ENCODE measurements around the gene GPS2. TPM values are rescaled to one million over a fixed set of nuclear protein-coding genes. Genes with fewer than 3 reads are reported as not detected.
A peak's percentile ranks its signal among the peaks of the same experiment; 100 is the strongest.

Gene GPS2
- total and polyA plus RNA-seq, 2 donors (not counting 1 experiment from before 2014, with no cell fraction given), result 137 to 225 TPM

DNA sequence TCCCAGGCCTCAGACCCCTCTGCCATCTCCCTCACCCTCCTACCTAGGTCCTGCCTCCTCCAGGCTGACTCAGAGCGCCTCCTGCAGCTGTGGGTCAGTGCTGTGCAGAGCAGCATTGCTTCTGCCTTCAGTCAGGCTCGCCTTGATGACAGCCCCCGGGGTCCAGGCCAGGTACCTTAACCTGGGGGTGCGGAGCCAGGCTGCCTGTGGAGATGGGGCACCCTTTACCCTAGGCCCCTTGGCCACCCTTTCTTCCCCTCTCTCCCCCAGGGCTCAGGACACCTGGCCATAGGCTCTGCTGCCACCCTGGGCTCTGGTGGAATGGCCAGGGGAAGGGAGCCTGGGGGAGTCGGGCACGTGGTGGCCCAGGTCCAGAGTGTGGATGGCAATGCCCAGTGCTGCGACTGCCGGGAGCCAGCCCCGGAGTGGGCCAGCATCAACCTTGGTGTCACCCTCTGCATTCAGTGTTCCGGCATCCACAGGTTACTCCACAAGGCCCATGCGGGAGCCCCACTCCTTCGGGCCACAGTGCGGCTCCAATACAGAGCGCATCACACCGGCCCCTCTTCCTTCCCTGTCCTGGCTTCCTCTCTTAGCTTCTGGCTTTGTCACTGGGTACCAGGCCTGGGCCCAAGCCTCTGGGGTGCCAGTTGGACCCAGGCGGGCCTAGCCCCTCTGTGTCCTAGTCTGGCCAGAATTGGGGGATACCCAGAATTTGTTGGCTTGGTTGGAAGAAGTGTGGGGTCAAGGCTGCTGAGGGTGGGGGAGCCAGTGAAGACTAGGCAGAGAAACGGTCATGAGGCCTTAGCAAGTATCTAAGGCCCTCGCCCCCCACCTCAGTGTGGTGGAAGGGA, 31.8 kb upstream of the GPS2 start:
- Histone ChIP-seq H3K27ac (ENCODE audit: low read length in 2 of 2) (no peak overlapping the region), H2AFZ (ENCODE audit: insufficient read depth, low read depth, low read length, poor library complexity, severe bottlenecking) (no peak overlapping the region), H3K4me1 (ENCODE audit: control insufficient read depth in 2 of 2, insufficient read depth in 2 of 2, low read length in 2 of 2) (peaks cover 5 to 11% of the 10 kb centered on the region in 2 donors), H3K27me3 (replicated peaks in 1 of 4; ENCODE audit: control extremely low read depth in 1 of 4, control insufficient read depth in 3 of 4, insufficient read depth in 4 of 4, low read length in 3 of 4) (no peaks in the 10 kb centered on the region), H3K36me3 (replicated peaks in 1 of 2; ENCODE audit: control extremely low read depth in 1 of 2, control insufficient read depth in 1 of 2, extremely low read depth in 1 of 2, insufficient read depth in 2 of 2, low read length in 1 of 2) (peaks cover 8 to 66% of the 10 kb centered on the region in 2 experiments), H3K4me3 (ENCODE audit: control extremely low read depth in 1 of 5, extremely low read depth in 1 of 5, insufficient read depth in 1 of 5, low read depth in 2 of 5, low read length in 4 of 5) (no peak overlapping the region), H3K9ac (ENCODE audit: low read length) (no peak overlapping the region), H4K20me1 (ENCODE audit: control insufficient read depth, insufficient read depth, low read length, poor library complexity, severe bottlenecking) (peaks cover 39% of the 10 kb centered on the region), H3K4me2 (replicated peaks; ENCODE audit: low read depth, low read length, poor library complexity, severe bottlenecking) (no peak overlapping the region), H3K9me3 (ENCODE audit: control extremely low read depth in 1 of 3, control insufficient read depth in 2 of 3, insufficient read depth in 1 of 3, low read length in 2 of 3) (no peaks in the 10 kb centered on the region), H3K79me2 (ENCODE audit: control insufficient read depth, insufficient read depth, low read length) (peaks cover 18% of the 10 kb centered on the region)
- CTCF ChIA-PET, result interaction anchor here (1.0 to 5.8 kb wide), 8 partner anchors 9 to 301 kb away, joined by 3 to 53 read pairs (median 20); partner anchors contain the start of genes ACAP1, SLC2A4 and TMEM95
- peak; percentile 9 for DNase-seq
- POLR2A ChIA-PET, result interaction anchor here (0.7 to 1.7 kb wide), 3 partner anchors 10 to 66 kb away, joined by 3 to 5 read pairs (median 4); partner anchors contain the start of genes ACAP1 and SLC2A4
- intact Hi-C loops (cut with micrococcal nuclease), result loop anchor here (1.0 kb wide), 1 partner anchor 67 kb away; no protein-coding TSS in a partner anchor
- peaks cover 14% of the 10 kb centered on the region for H3K4me1 Mint-ChIP-seq
- peak overlapping the region; percentile 11 for H3K27ac Mint-ChIP-seq
- no peaks in the 10 kb centered on the region for H3K9me3 Mint-ChIP-seq (ENCODE audit: insufficient read depth)
- no peak for ATAC-seq (ENCODE audit: low read depth)
- no peak overlapping the region for H3K4me3 Mint-ChIP-seq
- TF ChIP-seq EZH2 (IDR thresholded peaks at IDR 0.05; ENCODE audit: borderline replicate concordance, insufficient read depth, low read depth, low read length, poor library complexity, severe bottlenecking), result no peak
- TF ChIP-seq, protein P1, sequence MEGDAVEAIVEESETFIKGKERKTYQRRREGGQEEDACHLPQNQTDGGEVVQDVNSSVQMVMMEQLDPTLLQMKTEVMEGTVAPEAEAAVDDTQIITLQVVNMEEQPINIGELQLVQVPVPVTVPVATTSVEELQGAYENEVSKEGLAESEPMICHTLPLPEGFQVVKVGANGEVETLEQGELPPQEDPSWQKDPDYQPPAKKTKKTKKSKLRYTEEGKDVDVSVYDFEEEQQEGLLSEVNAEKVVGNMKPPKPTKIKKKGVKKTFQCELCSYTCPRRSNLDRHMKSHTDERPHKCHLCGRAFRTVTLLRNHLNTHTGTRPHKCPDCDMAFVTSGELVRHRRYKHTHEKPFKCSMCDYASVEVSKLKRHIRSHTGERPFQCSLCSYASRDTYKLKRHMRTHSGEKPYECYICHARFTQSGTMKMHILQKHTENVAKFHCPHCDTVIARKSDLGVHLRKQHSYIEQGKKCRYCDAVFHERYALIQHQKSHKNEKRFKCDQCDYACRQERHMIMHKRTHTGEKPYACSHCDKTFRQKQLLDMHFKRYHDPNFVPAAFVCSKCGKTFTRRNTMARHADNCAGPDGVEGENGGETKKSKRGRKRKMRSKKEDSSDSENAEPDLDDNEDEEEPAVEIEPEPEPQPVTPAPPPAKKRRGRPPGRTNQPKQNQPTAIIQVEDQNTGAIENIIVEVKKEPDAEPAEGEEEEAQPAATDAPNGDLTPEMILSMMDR (IDR thresholded peaks at IDR 0.05), result no peak
- no peaks in the 10 kb centered on the region for H3K27me3 Mint-ChIP-seq
- 97% methylated on average over 16 of the region's 18 CpGs for WGBS (ENCODE audit: insufficient coverage)

DNA sequence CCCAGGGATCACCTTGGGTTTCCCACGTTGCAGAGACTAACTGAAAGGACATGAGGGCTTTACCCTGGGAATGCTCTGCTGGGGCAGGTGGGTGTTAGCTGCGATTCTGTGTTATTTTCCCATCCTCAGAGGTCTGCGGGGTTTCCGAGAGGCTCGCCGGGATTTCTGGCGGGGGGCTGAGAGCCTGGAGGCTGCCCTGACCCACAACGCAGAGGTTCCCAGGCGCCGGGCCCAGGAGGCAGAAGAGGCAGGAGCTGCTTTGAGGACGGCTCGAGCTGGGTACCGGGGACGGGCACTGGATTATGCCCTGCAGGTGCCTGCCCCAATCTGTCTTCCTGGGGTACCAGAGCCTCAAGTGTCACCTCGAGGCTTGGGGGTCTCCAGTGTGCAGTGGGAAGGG, 28.1 kb upstream of the GPS2 start:
- Histone ChIP-seq H3K27me3 (replicated peaks in 1 of 4; ENCODE audit: control extremely low read depth in 1 of 4, control insufficient read depth in 3 of 4, insufficient read depth in 4 of 4, low read length in 3 of 4) (no peaks in the 10 kb centered on the region), H3K4me3 (ENCODE audit: control extremely low read depth in 1 of 5, extremely low read depth in 1 of 5, insufficient read depth in 1 of 5, low read depth in 2 of 5, low read length in 4 of 5) (no peak overlapping the region), H3K4me1 (ENCODE audit: control insufficient read depth in 2 of 2, insufficient read depth in 2 of 2, low read length in 2 of 2) (peaks cover 0 to 14% of the 10 kb centered on the region in 2 donors), H3K9ac (ENCODE audit: low read length) (no peak overlapping the region), H2AFZ (ENCODE audit: insufficient read depth, low read depth, low read length, poor library complexity, severe bottlenecking) (no peak overlapping the region), H3K4me2 (replicated peaks; ENCODE audit: low read depth, low read length, poor library complexity, severe bottlenecking) (no peak overlapping the region), H3K36me3 (replicated peaks in 1 of 2; ENCODE audit: control extremely low read depth in 1 of 2, control insufficient read depth in 1 of 2, extremely low read depth in 1 of 2, insufficient read depth in 2 of 2, low read length in 1 of 2) (peaks cover 10 to 88% of the 10 kb centered on the region in 2 experiments), H4K20me1 (ENCODE audit: control insufficient read depth, insufficient read depth, low read length, poor library complexity, severe bottlenecking) (peaks cover 64% of the 10 kb centered on the region), H3K9me3 (ENCODE audit: control extremely low read depth in 1 of 3, control insufficient read depth in 2 of 3, insufficient read depth in 1 of 3, low read length in 2 of 3) (no peaks in the 10 kb centered on the region), H3K79me2 (ENCODE audit: control insufficient read depth, insufficient read depth, low read length) (peaks cover 48% of the 10 kb centered on the region), H3K27ac (ENCODE audit: low read length in 2 of 2) (no peak overlapping the region)
- ATAC-seq (ENCODE audit: low read depth), result no peak
- CTCF ChIA-PET, result interaction anchor here (0.6 to 5.8 kb wide), 4 partner anchors 14 to 46 kb away, joined by 3 to 47 read pairs (median 24); partner anchors contain the start of gene NEURL4
- H3K27ac Mint-ChIP-seq, result no peak overlapping the region
- no peaks in the 10 kb centered on the region for H3K27me3 Mint-ChIP-seq
- 91% methylated on average over 15 of the region's 15 CpGs for WGBS (ENCODE audit: insufficient coverage)
- intact Hi-C loops (cut with micrococcal nuclease), result no loop called here
- peaks cover 7% of the 10 kb centered on the region for H3K4me1 Mint-ChIP-seq
- no peak overlapping the region for H3K4me3 Mint-ChIP-seq
- TF ChIP-seq, protein P1 (IDR thresholded peaks at IDR 0.05), result no peak
- no peak for TF ChIP-seq EZH2 (IDR thresholded peaks at IDR 0.05; ENCODE audit: borderline replicate concordance, insufficient read depth, low read depth, low read length, poor library complexity, severe bottlenecking)
- DNase-seq, result no peak
- POLR2A ChIA-PET, result interaction anchor here (0.8 to 1.6 kb wide), 2 partner anchors 14 to 18 kb away, joined by 3 to 7 read pairs; partner anchors contain the start of gene NEURL4
- H3K9me3 Mint-ChIP-seq (ENCODE audit: insufficient read depth), result no peaks in the 10 kb centered on the region
